HG02870 (cell line): ENCODE results near the gene PRKCE.

ENCODE experiments used
- ATAC-seq: cut with Tn5 transposase; IDR thresholded peaks from one replicate; pipeline ENCODE4 v1.9.1; 2021; ENCODE audit warnings: mild to moderate bottlenecking, moderate library complexity; ENCODE audit not compliant: unreplicated experiment

The PRKCE gene

GRCh38 chr2:45826884-45827635 lies 175.6 kb downstream of the PRKCE start:
- no peak for ATAC-seq

- no peak for ATAC-seq
These were observed 178.8 kb downstream of the PRKCE start for GRCh38 chr2:45830322-45830721.

- peak; percentile 19 for ATAC-seq
These were observed 182.0 kb downstream of the PRKCE start for GRCh38 chr2:45833301-45833967.

- peak; percentile 76 for ATAC-seq
These were observed 182.5 kb downstream of the PRKCE start for GRCh38 chr2:45833968-45834344.

GRCh38 chr2:45834372-45834771 lies 182.9 kb downstream of the PRKCE start:
- ATAC-seq = no peak

- ATAC-seq = no peak
These were observed 183.4 kb downstream of the PRKCE start for GRCh38 chr2:45834858-45835257.

GRCh38 chr2:45836316-45836715 lies 184.8 kb downstream of the PRKCE start:
- no peak for ATAC-seq

GRCh38 chr2:45836740-45837139 lies 185.3 kb downstream of the PRKCE start:
- ATAC-seq = peak; percentile 36

GRCh38 chr2:45837812-45838341 lies 186.4 kb downstream of the PRKCE start:
- no peak for ATAC-seq

GRCh38 chr2:45839508-45840251 lies 188.2 kb downstream of the PRKCE start:
- no peak for ATAC-seq

GRCh38 chr2:45840481-45840880 lies 189.0 kb downstream of the PRKCE start:
- peak; percentile 43 for ATAC-seq

GRCh38 chr2:45841752-45842407 lies 190.4 kb downstream of the PRKCE start:
- ATAC-seq = no peak

- ATAC-seq = peak; percentile 56
These were observed 191.7 kb downstream of the PRKCE start for GRCh38 chr2:45843136-45843535.

GRCh38 chr2:45844796-45845457 lies 193.5 kb downstream of the PRKCE start:
- ATAC-seq = no peak

- ATAC-seq = no peak
These were observed 194.1 kb downstream of the PRKCE start for GRCh38 chr2:45845566-45845965.

- no peak for ATAC-seq
These were observed 198.2 kb downstream of the PRKCE start for GRCh38 chr2:45849491-45850283.

GRCh38 chr2:45850558-45850957 lies 199.1 kb downstream of the PRKCE start:
- no peak for ATAC-seq

GRCh38 chr2:45851111-45851510 lies 199.6 kb downstream of the PRKCE start:
- ATAC-seq = no peak

- ATAC-seq = no peak
These were observed 200.3 kb downstream of the PRKCE start for GRCh38 chr2:45851576-45852304.
